Measurements from ENCODE around the gene CAMK1D. TPM values are rescaled to one million over a fixed set of nuclear protein-coding genes. Genes with fewer than 3 reads are reported as not detected.

CAMK1D gene
- total and polyA plus RNA-seq, 10 of the 15 experiments (the other 5 are each of a cell fraction or from before 2014, with no cell fraction given): 2.1 to 35.5 (median 14.7) TPM

DNA sequence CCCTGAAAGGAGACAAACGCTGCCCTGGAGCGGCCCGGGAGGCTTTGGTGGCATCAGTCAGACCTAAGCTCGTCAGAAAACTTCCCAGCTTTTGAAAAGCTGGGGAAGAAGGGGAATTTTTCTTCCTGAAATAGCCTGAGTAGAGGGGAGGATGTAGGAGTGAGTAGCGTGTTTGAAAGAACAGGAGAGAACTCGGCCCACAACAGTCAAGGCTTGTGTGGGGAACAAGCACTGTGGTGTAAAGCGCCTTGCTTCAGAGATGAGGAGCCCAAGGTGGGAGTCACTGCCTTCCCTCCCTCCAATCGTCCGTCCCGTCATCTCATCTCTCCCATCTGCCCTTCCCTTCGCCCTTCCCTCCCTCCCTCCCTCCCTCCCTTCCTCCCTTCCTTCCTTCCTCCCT, 273.3 kb downstream of the CAMK1D start (continued):
- TF ChIP-seq, protein P1, sequence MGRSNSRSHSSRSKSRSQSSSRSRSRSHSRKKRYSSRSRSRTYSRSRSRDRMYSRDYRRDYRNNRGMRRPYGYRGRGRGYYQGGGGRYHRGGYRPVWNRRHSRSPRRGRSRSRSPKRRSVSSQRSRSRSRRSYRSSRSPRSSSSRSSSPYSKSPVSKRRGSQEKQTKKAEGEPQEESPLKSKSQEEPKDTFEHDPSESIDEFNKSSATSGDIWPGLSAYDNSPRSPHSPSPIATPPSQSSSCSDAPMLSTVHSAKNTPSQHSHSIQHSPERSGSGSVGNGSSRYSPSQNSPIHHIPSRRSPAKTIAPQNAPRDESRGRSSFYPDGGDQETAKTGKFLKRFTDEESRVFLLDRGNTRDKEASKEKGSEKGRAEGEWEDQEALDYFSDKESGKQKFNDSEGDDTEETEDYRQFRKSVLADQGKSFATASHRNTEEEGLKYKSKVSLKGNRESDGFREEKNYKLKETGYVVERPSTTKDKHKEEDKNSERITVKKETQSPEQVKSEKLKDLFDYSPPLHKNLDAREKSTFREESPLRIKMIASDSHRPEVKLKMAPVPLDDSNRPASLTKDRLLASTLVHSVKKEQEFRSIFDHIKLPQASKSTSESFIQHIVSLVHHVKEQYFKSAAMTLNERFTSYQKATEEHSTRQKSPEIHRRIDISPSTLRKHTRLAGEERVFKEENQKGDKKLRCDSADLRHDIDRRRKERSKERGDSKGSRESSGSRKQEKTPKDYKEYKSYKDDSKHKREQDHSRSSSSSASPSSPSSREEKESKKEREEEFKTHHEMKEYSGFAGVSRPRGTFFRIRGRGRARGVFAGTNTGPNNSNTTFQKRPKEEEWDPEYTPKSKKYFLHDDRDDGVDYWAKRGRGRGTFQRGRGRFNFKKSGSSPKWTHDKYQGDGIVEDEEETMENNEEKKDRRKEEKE (IDR thresholded peaks at IDR 0.05): no peak
- TF ChIP-seq NR2C2 (IDR thresholded peaks at IDR 0.05; ENCODE audit: borderline replicate concordance, control insufficient read depth, insufficient read length, low read depth) (no peak), MYB (IDR thresholded peaks at IDR 0.05; ENCODE audit: borderline replicate concordance, low read depth, low read length) (no peak)
- TF ChIP-seq, protein P2, sequence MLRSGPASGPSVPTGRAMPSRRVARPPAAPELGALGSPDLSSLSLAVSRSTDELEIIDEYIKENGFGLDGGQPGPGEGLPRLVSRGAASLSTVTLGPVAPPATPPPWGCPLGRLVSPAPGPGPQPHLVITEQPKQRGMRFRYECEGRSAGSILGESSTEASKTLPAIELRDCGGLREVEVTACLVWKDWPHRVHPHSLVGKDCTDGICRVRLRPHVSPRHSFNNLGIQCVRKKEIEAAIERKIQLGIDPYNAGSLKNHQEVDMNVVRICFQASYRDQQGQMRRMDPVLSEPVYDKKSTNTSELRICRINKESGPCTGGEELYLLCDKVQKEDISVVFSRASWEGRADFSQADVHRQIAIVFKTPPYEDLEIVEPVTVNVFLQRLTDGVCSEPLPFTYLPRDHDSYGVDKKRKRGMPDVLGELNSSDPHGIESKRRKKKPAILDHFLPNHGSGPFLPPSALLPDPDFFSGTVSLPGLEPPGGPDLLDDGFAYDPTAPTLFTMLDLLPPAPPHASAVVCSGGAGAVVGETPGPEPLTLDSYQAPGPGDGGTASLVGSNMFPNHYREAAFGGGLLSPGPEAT (IDR thresholded peaks at IDR 0.05; ENCODE audit: low read depth): no peak
- TF ChIP-seq, protein P3, sequence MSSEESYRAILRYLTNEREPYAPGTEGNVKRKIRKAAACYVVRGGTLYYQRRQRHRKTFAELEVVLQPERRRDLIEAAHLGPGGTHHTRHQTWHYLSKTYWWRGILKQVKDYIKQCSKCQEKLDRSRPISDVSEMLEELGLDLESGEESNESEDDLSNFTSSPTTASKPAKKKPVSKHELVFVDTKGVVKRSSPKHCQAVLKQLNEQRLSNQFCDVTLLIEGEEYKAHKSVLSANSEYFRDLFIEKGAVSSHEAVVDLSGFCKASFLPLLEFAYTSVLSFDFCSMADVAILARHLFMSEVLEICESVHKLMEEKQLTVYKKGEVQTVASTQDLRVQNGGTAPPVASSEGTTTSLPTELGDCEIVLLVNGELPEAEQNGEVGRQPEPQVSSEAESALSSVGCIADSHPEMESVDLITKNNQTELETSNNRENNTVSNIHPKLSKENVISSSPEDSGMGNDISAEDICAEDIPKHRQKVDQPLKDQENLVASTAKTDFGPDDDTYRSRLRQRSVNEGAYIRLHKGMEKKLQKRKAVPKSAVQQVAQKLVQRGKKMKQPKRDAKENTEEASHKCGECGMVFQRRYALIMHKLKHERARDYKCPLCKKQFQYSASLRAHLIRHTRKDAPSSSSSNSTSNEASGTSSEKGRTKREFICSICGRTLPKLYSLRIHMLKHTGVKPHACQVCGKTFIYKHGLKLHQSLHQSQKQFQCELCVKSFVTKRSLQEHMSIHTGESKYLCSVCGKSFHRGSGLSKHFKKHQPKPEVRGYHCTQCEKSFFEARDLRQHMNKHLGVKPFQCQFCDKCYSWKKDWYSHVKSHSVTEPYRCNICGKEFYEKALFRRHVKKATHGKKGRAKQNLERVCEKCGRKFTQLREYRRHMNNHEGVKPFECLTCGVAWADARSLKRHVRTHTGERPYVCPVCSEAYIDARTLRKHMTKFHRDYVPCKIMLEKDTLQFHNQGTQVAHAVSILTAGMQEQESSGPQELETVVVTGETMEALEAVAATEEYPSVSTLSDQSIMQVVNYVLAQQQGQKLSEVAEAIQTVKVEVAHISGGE (CRISPR knock-in tag; IDR thresholded peaks at IDR 0.05): no peak

All from GM12878 (cell line).